ENCODE measurements around the gene CTSA.

DNA sequence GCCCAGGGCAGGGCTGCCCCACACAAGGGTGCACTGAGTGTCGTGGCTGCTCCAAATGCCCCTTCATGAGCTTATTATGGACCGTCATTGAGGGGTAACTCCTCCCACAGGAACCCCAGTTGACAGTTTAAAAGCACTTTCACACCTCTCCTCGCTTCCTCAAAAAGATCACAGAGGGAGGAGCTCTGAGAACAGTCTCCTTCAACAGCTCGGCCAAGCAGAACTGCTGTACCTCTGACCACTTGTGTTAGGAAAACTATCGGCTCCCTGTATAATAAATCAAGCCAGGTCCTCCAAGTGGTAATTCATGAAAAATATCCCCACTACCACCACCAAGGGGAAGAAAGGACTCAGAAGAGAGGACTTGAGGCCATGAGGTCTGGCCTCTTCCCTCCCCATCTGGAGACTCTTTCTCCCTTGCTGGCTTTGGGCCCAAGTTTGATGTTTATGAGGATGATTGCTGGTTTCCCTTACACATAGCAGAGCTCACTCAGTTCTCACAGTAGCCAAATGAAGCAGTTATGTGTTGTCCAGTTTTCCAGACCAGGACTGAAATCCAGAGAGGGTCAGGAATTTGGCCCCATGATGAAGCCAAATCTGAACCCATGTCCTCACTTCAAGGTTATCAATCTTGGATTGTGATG, 48.8 kb upstream of the CTSA start:
- TF ChIP-seq CTCF (IDR thresholded peaks at IDR 0.05; ENCODE audit: poor library complexity): no peak
- TF ChIP-seq EZH2 (IDR thresholded peaks at IDR 0.05; ENCODE audit: borderline replicate concordance): no peak

Data from hepatocyte (in vitro differentiated cells).